HEK293 (cell line): ENCODE results near the gene PNLDC1.

ENCODE experiments used
- GLIS2 ChIP-seq: fragments of 450-650 bp; formaldehyde crosslinking; IDR thresholded peaks from 2 replicates; pipeline ENCODE4 v1.5.1; 2016; ENCODE audit warnings: missing biosample characterization, missing genetic modification characterization
- KLF1 ChIP-seq: fragments of 450-650 bp; formaldehyde crosslinking; IDR thresholded peaks from 2 replicates; pipeline ENCODE4 v1.5.1; 2016; ENCODE audit warnings: missing biosample characterization, missing genetic modification characterization
- OSR2 ChIP-seq: fragments of 450-650 bp; formaldehyde crosslinking; IDR thresholded peaks from 2 replicates; pipeline ENCODE4 v1.5.1; 2016; ENCODE audit warnings: missing biosample characterization, missing genetic modification characterization
- SP2 ChIP-seq: fragments of 450-650 bp; formaldehyde crosslinking; IDR thresholded peaks from 2 replicates; pipeline ENCODE4 v1.5.1; 2016; ENCODE audit warnings: missing biosample characterization, missing genetic modification characterization
- ZBTB44 ChIP-seq: fragments of 450-650 bp; IDR thresholded peaks from 2 replicates; pipeline ENCODE4 v1.5.1; 2018; ENCODE audit warnings: missing biosample characterization, mild to moderate bottlenecking, missing genetic modification characterization
- ZBTB7A ChIP-seq: fragments of 450-650 bp; formaldehyde crosslinking; IDR thresholded peaks from 2 replicates; pipeline ENCODE4 v1.5.1; 2016; ENCODE audit warnings: low read depth, missing biosample characterization, missing genetic modification characterization
- ZNF114 ChIP-seq: fragments of 450-650 bp; formaldehyde crosslinking; IDR thresholded peaks from 2 replicates; pipeline ENCODE4 v1.5.0; 2017; ENCODE audit warnings: missing biosample characterization, missing genetic modification characterization
- ZNF148 ChIP-seq: fragments of 450-650 bp; formaldehyde crosslinking; IDR thresholded peaks from 2 replicates; pipeline ENCODE4 v1.5.0; 2017; ENCODE audit warnings: missing biosample characterization, missing genetic modification characterization, borderline replicate concordance
- ZNF2 ChIP-seq: fragments of 450-650 bp; formaldehyde crosslinking; IDR thresholded peaks from 2 replicates; pipeline ENCODE4 v1.5.1; 2016; ENCODE audit warnings: missing biosample characterization, missing genetic modification characterization
- ZNF211 ChIP-seq: fragments of 450-650 bp; formaldehyde crosslinking; IDR thresholded peaks from 2 replicates; pipeline ENCODE4 v1.5.1; 2016; ENCODE audit warnings: low read depth, missing biosample characterization, missing genetic modification characterization
- ZNF274 ChIP-seq, 2 experiments: fragments of 200-500 bp in 1 of 2; fragments of 450-650 bp in 1 of 2; sonication (Bioruptor generic) in 1 of 2; formaldehyde crosslinking in 1 of 2; IDR thresholded peaks; 2 replicates each; pipeline versions ENCODE4 v1.5.1 to v1.6.1; 2014 to 2016; ENCODE audit warnings: borderline replicate concordance in 1 of 2, inconsistent platforms in 1 of 2, low read length in 1 of 2, missing biosample characterization in 1 of 2, missing genetic modification characterization in 1 of 2
- ZNF394 ChIP-seq: fragments of 450-650 bp; formaldehyde crosslinking; IDR thresholded peaks from 2 replicates; pipeline ENCODE4 v1.5.1; 2016; ENCODE audit warnings: missing biosample characterization, missing genetic modification characterization, mild to moderate bottlenecking, moderate library complexity, borderline replicate concordance
- ZNF514 ChIP-seq: fragments of 450-650 bp; formaldehyde crosslinking; IDR thresholded peaks from 2 replicates; pipeline ENCODE4 v1.5.1; 2016; ENCODE audit warnings: missing biosample characterization, missing genetic modification characterization
- ZNF549 ChIP-seq: fragments of 450-650 bp; IDR thresholded peaks from 2 replicates; pipeline ENCODE4 v1.5.1; 2018; ENCODE audit warnings: missing biosample characterization, missing genetic modification characterization, mild to moderate bottlenecking, inconsistent platforms, moderate library complexity
- ZNF555 ChIP-seq: fragments of 450-650 bp; formaldehyde crosslinking; conservative IDR thresholded peaks from 2 replicates; pipeline ENCODE4 v1.5.1; 2017; ENCODE audit warnings: missing biosample characterization, mild to moderate bottlenecking, missing genetic modification characterization, inconsistent platforms
- ZNF623 ChIP-seq: fragments of 450-650 bp; formaldehyde crosslinking; IDR thresholded peaks from 2 replicates; pipeline ENCODE4 v1.5.1; 2016; ENCODE audit warnings: missing biosample characterization, missing genetic modification characterization
- ZNF624 ChIP-seq: fragments of 450-650 bp; formaldehyde crosslinking; IDR thresholded peaks from 2 replicates; pipeline ENCODE4 v1.5.1; 2017; ENCODE audit warnings: missing biosample characterization, missing genetic modification characterization
- ZNF664 ChIP-seq: fragments of 450-650 bp; formaldehyde crosslinking; IDR thresholded peaks from 2 replicates; pipeline ENCODE4 v1.5.1; 2016; ENCODE audit warnings: missing biosample characterization, missing genetic modification characterization
- ZXDB ChIP-seq: fragments of 450-650 bp; formaldehyde crosslinking; IDR thresholded peaks from 2 replicates; pipeline ENCODE4 v1.5.1; 2016; ENCODE audit warnings: missing biosample characterization, missing genetic modification characterization
- TF ChIP-seq, protein P1 (sequence below): fragments of 450-650 bp; formaldehyde crosslinking; IDR thresholded peaks from 2 replicates; pipeline ENCODE4 v1.5.1; 2016; ENCODE audit warnings: missing biosample characterization, missing genetic modification characterization
- TF ChIP-seq, protein P2 (sequence below): fragments of 450-650 bp; formaldehyde crosslinking; IDR thresholded peaks from 2 replicates; pipeline ENCODE4 v1.5.1; 2016; ENCODE audit warnings: missing biosample characterization, missing genetic modification characterization
- TF ChIP-seq, protein P3 (sequence below): fragments of 450-650 bp; formaldehyde crosslinking; IDR thresholded peaks from 2 replicates; pipeline ENCODE4 v1.5.1; 2016; ENCODE audit warnings: missing biosample characterization, missing genetic modification characterization, borderline replicate concordance
- TF ChIP-seq, protein P4 (sequence below): fragments of 450-650 bp; formaldehyde crosslinking; IDR thresholded peaks from 2 replicates; pipeline ENCODE4 v1.5.1; 2016; ENCODE audit warnings: missing biosample characterization, missing genetic modification characterization, low read depth

The PNLDC1 gene

DNA sequence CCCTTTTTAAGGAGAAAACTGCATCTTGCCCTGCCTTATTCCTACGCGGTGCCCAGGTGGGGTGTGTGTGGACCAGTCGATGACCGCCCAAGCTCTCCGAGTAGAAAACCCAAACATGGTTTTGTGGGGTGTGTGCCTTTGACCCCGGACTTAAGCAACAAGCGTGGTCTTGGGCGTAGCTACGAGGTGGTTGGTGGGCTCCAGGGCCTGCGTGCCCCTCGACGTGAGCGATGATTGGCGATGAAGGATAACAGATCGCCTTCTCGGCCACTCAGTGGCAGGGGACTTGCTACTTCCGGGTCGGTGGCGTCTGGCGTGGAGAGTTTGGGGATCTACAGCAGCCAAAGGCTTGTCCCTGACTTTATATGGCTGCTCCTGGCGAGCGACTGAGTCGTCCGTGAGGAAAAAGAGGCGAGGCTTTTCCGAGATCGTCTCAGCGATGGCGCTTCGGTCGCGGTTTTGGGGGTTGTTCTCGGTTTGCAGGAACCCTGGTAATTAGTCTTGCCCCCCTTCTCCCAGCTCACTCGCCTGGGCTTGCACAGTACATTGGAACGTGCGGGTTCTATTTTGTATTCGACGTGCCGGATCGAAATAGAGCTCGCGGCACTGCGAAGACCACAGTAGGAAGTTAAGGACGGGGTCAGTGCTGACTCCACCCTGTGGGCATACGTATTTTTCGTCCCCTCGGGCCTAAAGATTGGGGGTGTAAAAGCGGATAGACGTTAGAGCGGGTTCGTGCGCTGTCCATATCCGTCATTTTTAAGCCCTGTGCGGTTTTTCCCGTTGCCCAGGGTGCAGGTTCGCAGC is 9.7 kb upstream of the PNLDC1 start, which contains the start of gene MRPL18 (continued):
- no peak for TF ChIP-seq ZNF148
- TF ChIP-seq ZNF624 (tag by site-specific recombination): no peak
- TF ChIP-seq ZNF211: no peak
- no peak for TF ChIP-seq OSR2 (tag by site-specific recombination)
- TF ChIP-seq ZNF514: no peak
- TF ChIP-seq ZXDB (tag by site-specific recombination): peak; percentile 61
- TF ChIP-seq ZNF2 (tag by site-specific recombination): no peak
- TF ChIP-seq ZNF623: peak; percentile 31; the same call in 1 of the 2 replicates
- TF ChIP-seq, protein P1, sequence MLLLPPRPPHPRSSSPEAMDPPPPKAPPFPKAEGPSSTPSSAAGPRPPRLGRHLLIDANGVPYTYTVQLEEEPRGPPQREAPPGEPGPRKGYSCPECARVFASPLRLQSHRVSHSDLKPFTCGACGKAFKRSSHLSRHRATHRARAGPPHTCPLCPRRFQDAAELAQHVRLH (tag by site-specific recombination): no peak
- TF ChIP-seq GLIS2 (tag by site-specific recombination): 0 out of 2 replicates have a peak, but pooled peaks have one; percentile 19
- no peak for TF ChIP-seq ZNF549 (tag by site-specific recombination)
- peak; percentile 90 for TF ChIP-seq SP2
- no peak for TF ChIP-seq ZBTB7A (tag by site-specific recombination)
- TF ChIP-seq, protein P2, sequence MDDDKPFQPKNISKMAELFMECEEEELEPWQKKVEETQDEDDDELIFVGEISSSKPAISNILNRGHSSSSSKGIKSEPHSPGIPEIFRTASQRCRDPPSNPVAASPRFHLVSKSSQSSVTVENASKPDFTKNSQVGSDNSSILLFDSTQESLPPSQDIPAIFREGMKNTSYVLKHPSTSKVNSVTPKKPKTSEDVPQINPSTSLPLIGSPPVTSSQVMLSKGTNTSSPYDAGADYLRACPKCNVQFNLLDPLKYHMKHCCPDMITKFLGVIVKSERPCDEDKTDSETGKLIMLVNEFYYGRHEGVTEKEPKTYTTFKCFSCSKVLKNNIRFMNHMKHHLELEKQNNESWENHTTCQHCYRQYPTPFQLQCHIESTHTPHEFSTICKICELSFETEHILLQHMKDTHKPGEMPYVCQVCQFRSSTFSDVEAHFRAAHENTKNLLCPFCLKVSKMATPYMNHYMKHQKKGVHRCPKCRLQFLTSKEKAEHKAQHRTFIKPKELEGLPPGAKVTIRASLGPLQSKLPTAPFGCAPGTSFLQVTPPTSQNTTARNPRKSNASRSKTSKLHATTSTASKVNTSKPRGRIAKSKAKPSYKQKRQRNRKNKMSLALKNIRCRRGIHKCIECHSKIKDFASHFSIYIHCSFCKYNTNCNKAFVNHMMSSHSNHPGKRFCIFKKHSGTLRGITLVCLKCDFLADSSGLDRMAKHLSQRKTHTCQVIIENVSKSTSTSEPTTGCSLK (tag by site-specific recombination): no peak
- TF ChIP-seq ZNF394 (tag by site-specific recombination): no peak
- no peak for TF ChIP-seq ZNF664 (tag by site-specific recombination)
- no peak for TF ChIP-seq ZNF274 (IDR thresholded peaks at IDR 0.05; ENCODE audit: low read length)
- TF ChIP-seq ZNF274 (tag by site-specific recombination; IDR thresholded peaks at IDR 0.05; ENCODE audit: borderline replicate concordance): no peak
- TF ChIP-seq ZBTB44: no peak
- no peak for TF ChIP-seq ZNF555
- TF ChIP-seq, protein P3, sequence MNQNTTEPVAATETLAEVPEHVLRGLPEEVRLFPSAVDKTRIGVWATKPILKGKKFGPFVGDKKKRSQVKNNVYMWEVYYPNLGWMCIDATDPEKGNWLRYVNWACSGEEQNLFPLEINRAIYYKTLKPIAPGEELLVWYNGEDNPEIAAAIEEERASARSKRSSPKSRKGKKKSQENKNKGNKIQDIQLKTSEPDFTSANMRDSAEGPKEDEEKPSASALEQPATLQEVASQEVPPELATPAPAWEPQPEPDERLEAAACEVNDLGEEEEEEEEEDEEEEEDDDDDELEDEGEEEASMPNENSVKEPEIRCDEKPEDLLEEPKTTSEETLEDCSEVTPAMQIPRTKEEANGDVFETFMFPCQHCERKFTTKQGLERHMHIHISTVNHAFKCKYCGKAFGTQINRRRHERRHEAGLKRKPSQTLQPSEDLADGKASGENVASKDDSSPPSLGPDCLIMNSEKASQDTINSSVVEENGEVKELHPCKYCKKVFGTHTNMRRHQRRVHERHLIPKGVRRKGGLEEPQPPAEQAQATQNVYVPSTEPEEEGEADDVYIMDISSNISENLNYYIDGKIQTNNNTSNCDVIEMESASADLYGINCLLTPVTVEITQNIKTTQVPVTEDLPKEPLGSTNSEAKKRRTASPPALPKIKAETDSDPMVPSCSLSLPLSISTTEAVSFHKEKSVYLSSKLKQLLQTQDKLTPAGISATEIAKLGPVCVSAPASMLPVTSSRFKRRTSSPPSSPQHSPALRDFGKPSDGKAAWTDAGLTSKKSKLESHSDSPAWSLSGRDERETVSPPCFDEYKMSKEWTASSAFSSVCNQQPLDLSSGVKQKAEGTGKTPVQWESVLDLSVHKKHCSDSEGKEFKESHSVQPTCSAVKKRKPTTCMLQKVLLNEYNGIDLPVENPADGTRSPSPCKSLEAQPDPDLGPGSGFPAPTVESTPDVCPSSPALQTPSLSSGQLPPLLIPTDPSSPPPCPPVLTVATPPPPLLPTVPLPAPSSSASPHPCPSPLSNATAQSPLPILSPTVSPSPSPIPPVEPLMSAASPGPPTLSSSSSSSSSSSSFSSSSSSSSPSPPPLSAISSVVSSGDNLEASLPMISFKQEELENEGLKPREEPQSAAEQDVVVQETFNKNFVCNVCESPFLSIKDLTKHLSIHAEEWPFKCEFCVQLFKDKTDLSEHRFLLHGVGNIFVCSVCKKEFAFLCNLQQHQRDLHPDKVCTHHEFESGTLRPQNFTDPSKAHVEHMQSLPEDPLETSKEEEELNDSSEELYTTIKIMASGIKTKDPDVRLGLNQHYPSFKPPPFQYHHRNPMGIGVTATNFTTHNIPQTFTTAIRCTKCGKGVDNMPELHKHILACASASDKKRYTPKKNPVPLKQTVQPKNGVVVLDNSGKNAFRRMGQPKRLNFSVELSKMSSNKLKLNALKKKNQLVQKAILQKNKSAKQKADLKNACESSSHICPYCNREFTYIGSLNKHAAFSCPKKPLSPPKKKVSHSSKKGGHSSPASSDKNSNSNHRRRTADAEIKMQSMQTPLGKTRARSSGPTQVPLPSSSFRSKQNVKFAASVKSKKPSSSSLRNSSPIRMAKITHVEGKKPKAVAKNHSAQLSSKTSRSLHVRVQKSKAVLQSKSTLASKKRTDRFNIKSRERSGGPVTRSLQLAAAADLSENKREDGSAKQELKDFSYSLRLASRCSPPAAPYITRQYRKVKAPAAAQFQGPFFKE: no peak
- TF ChIP-seq KLF1: no peak
- TF ChIP-seq ZNF114 (tag by site-specific recombination): no peak
- TF ChIP-seq, protein P4, sequence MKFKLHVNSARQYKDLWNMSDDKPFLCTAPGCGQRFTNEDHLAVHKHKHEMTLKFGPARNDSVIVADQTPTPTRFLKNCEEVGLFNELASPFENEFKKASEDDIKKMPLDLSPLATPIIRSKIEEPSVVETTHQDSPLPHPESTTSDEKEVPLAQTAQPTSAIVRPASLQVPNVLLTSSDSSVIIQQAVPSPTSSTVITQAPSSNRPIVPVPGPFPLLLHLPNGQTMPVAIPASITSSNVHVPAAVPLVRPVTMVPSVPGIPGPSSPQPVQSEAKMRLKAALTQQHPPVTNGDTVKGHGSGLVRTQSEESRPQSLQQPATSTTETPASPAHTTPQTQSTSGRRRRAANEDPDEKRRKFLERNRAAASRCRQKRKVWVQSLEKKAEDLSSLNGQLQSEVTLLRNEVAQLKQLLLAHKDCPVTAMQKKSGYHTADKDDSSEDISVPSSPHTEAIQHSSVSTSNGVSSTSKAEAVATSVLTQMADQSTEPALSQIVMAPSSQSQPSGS (tag by site-specific recombination): no peak
